B cell (primary cell): ENCODE results near the gene OGG1. TPM values are rescaled to one million over a fixed set of nuclear protein-coding genes. Genes with fewer than 3 reads are reported as not detected.
A peak's percentile ranks its signal among the peaks of the same experiment; 100 is the strongest.

Source experiments
- ATAC-seq: fragments of 200-7000 bp; cut with Tn5 transposase; one replicate; pipeline ENCODE4 v1.10.0; 2021; ENCODE audit warnings: low read depth, mild to moderate bottlenecking, moderate number of reproducible peaks, moderate library complexity
- CTCF ChIA-PET: fragments of 350-600 bp; sonication (Branson Sonifier 250); formaldehyde crosslinking; loops from one replicate; lab custom pipeline; 2021; ENCODE audit warnings: antibody characterized with exemption, inconsistent platforms; lab: Charles Lee
- POLR2A ChIA-PET: fragments of 350-600 bp; sonication (Branson Sonifier 250); formaldehyde crosslinking; loops from one replicate; lab custom pipeline; 2021; ENCODE audit warnings: antibody characterized with exemption; lab: Charles Lee
- DNase-seq: peaks from one replicate; pipeline ENCODE4 v3.0.0; 2013
- H2AFZ ChIP-seq: 2 replicates; pipeline ENCODE4 v1.6.1; 2012; ENCODE audit warnings: mild to moderate bottlenecking, low read depth, low read length; ENCODE audit not compliant: insufficient read depth, poor library complexity, severe bottlenecking
- H3K27ac ChIP-seq, 2 donors: 1 replicate in 1 of 2; 2 replicates in 1 of 2; pipeline ENCODE4 v1.5.1; 2012 to 2013; ENCODE audit warnings: low read length in 2 of 2, mild to moderate bottlenecking in 2 of 2, moderate library complexity in 1 of 2
- H3K27me3 ChIP-seq, 4 experiments: fragments of 200-600 bp in 1 of 4; sonication (generic) in 1 of 4; replicated peaks in 1 of 4; 1 replicate in 2 of 4; 2 replicates in 2 of 4; pipeline versions ENCODE4 v1.6.1 to v1.7.0; 2013 to 2016; ENCODE audit warnings: low read length in 3 of 4, mild to moderate bottlenecking in 2 of 4, mixed read lengths in 1 of 4, moderate library complexity in 1 of 4; ENCODE audit not compliant: insufficient read depth in 4 of 4, control insufficient read depth in 3 of 4; ENCODE audit errors: control extremely low read depth in 1 of 4
- H3K36me3 ChIP-seq, 2 experiments: replicated peaks in 1 of 2; 1 replicate in 1 of 2; 2 replicates in 1 of 2; pipeline versions ENCODE4 v1.6.1 to v1.7.1; 2013; ENCODE audit warnings: low read length in 1 of 2; ENCODE audit not compliant: insufficient read depth in 2 of 2, control insufficient read depth in 1 of 2; ENCODE audit errors: control extremely low read depth in 1 of 2, extremely low read depth in 1 of 2
- H3K4me1 ChIP-seq, 2 donors: fragments of 200-600 bp in 1 of 2; sonication (generic) in 1 of 2; 1 replicate in 1 of 2; 2 replicates in 1 of 2; pipeline versions ENCODE4 v1.5.1 to v1.6.1; 2013 to 2017; ENCODE audit warnings: low read length in 2 of 2; ENCODE audit not compliant: control insufficient read depth in 2 of 2, insufficient read depth in 2 of 2
- H3K4me2 ChIP-seq: replicated peaks from 2 replicates; pipeline ENCODE3; 2012; ENCODE audit warnings: mild to moderate bottlenecking, low read depth, low read length; ENCODE audit not compliant: poor library complexity, severe bottlenecking
- H3K4me3 ChIP-seq, 5 experiments: fragments of 200-600 bp in 1 of 5; sonication (generic) in 1 of 5; 1 replicate in 3 of 5; 2 replicates in 2 of 5; pipeline versions ENCODE4 v1.5.1 to v1.7.0; 2011 to 2016; ENCODE audit warnings: low read length in 4 of 5, mild to moderate bottlenecking in 4 of 5, low read depth in 2 of 5, control low read depth in 1 of 5, moderate library complexity in 1 of 5; ENCODE audit not compliant: insufficient read depth in 1 of 5; ENCODE audit errors: control extremely low read depth in 1 of 5, extremely low read depth in 1 of 5
- H3K79me2 ChIP-seq: fragments of 200-600 bp; sonication (generic); one replicate; pipeline ENCODE4 v1.6.0; 2016; ENCODE audit warnings: low read length; ENCODE audit not compliant: control insufficient read depth, insufficient read depth
- H3K9ac ChIP-seq: fragments of 200-600 bp; sonication (generic); 2 replicates; pipeline ENCODE4 v1.6.1; 2017; ENCODE audit warnings: mild to moderate bottlenecking, low read length, moderate library complexity
- H3K9me3 ChIP-seq, 3 donors: one replicate each; pipeline versions ENCODE4 v1.6.1 to v1.7.1; 2013; ENCODE audit warnings: low read length in 2 of 3; ENCODE audit not compliant: control insufficient read depth in 2 of 3, insufficient read depth in 1 of 3; ENCODE audit errors: control extremely low read depth in 1 of 3
- H4K20me1 ChIP-seq: 2 replicates; pipeline ENCODE4 v1.6.0; 2012; ENCODE audit warnings: mild to moderate bottlenecking, low read length; ENCODE audit not compliant: insufficient read depth, control insufficient read depth, poor library complexity, severe bottlenecking
- H3K27ac Mint-ChIP-seq: one replicate; pipeline ENCODE4 v1.8.0; 2021; ENCODE audit warnings: mixed read lengths
- H3K27me3 Mint-ChIP-seq: one replicate; pipeline ENCODE4 v1.8.0; 2021; ENCODE audit warnings: mixed read lengths
- H3K4me1 Mint-ChIP-seq: one replicate; pipeline ENCODE4 v1.8.0; 2021; ENCODE audit warnings: mixed read lengths
- H3K4me3 Mint-ChIP-seq: one replicate; pipeline ENCODE4 v1.8.0; 2021; ENCODE audit warnings: mixed read lengths
- H3K9me3 Mint-ChIP-seq: one replicate; pipeline ENCODE4 v1.8.0; 2022; ENCODE audit warnings: mixed read lengths; ENCODE audit not compliant: insufficient read depth
- CTCF ChIP-seq: fragments of 200-600 bp; IDR thresholded peaks from one replicate; pipeline ENCODE4 v1.8.0; 2022; ENCODE audit warnings: antibody characterized with exemption, mild to moderate bottlenecking
- EZH2 ChIP-seq: IDR thresholded peaks from 2 replicates; pipeline ENCODE4 v1.6.1; 2012; ENCODE audit warnings: borderline replicate concordance, low read depth, mild to moderate bottlenecking, moderate library complexity, low read length; ENCODE audit not compliant: insufficient read depth, poor library complexity, severe bottlenecking
- WGBS: methylation state at CpG from one replicate; pipeline ENCODE4 v1.1.5; 2013; ENCODE audit warnings: missing lambda C conversion rate; ENCODE audit not compliant: insufficient coverage; 5-methylcytosine and 5-hydroxymethylcytosine counted together
- intact Hi-C: fragments of 100-400 bp; cut with micrococcal nuclease; formaldehyde crosslinking; loops from one replicate; pipeline ENCODE4 v1.10.0; 2022
- polyA plus RNA-seq: library from polyadenylated mRNA; depleted of rRNA; stranded (reverse); fragments of >200 nt; gene quantifications from 2 replicates; pipeline ENCODE4 v1.2.3, GENCODE V29; 2012
- total RNA-seq, 2 donors: library from RNA; stranded (reverse); fragments of 120-200 nt in 1 of 2; gene quantifications; 1 replicate in 1 of 2; 2 replicates in 1 of 2; pipeline versions ENCODE4 v1.2.3 to v1.2.4, GENCODE V29; 2013 to 2022

The OGG1 gene
- total and polyA plus RNA-seq, 2 donors (not counting 1 experiment from before 2014, with no cell fraction given) = 45.6 to 81.6 TPM

- Histone ChIP-seq H4K20me1 (peaks cover 44% of the 10 kb centered on the region), H3K9ac (peak overlapping the region; percentile 98), H3K9me3 (no peaks in the 10 kb centered on the region), H3K4me1 (peaks cover 52 to 65% of the 10 kb centered on the region in 2 donors), H3K4me3 (peak overlapping the region; percentile 78 to 99 (median 94)), H3K27ac (peak overlapping the region; percentile 93 to 99), H3K36me3 (peaks cover 15 to 39% of the 10 kb centered on the region in 2 experiments), H3K79me2 (peaks cover 76% of the 10 kb centered on the region), H2AFZ (peak overlapping the region; percentile 96), H3K4me2 (peak overlapping the region; percentile 98), H3K27me3 (no peaks in the 10 kb centered on the region)
- no peaks in the 10 kb centered on the region for H3K27me3 Mint-ChIP-seq
- H3K9me3 Mint-ChIP-seq = no peaks in the 10 kb centered on the region
- peak overlapping the region; percentile 100 for H3K27ac Mint-ChIP-seq
- TF ChIP-seq EZH2 = no peak
- TF ChIP-seq CTCF = no peak
- no peak for ATAC-seq
- ChIA-PET POLR2A (interaction anchor here (0.5 to 1.6 kb wide), 20 partner anchors 11 to 528 kb away, joined by 3 to 39 read pairs (median 5); partner anchors contain the start of genes BRPF1, CRELD1, EMC3 and FANCD2), CTCF (interaction anchor here (0.7 to 2.0 kb wide), 14 partner anchors 12 to 945 kb away, joined by 3 to 17 read pairs (median 4); partner anchors contain the start of genes OGG1 and TTLL3)
- WGBS = 2% methylated on average over 21 of the region's 23 CpGs
- intact Hi-C loops = loop anchor here (1.0 to 2.0 kb wide), 4 partner anchors 97 to 455 kb away; partner anchors contain the start of genes CRELD1, JAGN1, SETD5 and TATDN2
- H3K4me1 Mint-ChIP-seq = peaks cover 62% of the 10 kb centered on the region
- H3K4me3 Mint-ChIP-seq = peak overlapping the region; percentile 99
- no peak for DNase-seq
Measured at GRCh38 chr3:9793161-9793781, 43.5 kb downstream of the OGG1 start.

- Mint-ChIP-seq H3K4me1 (peaks cover 61% of the 10 kb centered on the region), H3K9me3 (no peaks in the 10 kb centered on the region), H3K4me3 (peak overlapping the region; percentile 99), H3K27me3 (no peaks in the 10 kb centered on the region), H3K27ac (peak overlapping the region; percentile 100)
- TF ChIP-seq CTCF (no peak), EZH2 (no peak)
- H4K20me1 ChIP-seq = peaks cover 53% of the 10 kb centered on the region
- H3K9ac ChIP-seq = peak overlapping the region; percentile 0
- CTCF ChIA-PET = interaction anchor here (1.4 to 2.0 kb wide), 3 partner anchors 13 to 152 kb away, joined by 5 read pairs; no protein-coding TSS in a partner anchor
- H3K4me3 ChIP-seq = peak overlapping the region in 2 of 5 experiments; percentile 7 to 97
- WGBS = 89% methylated on average over 10 of the region's 11 CpGs
- no peaks in the 10 kb centered on the region for H3K27me3 ChIP-seq
- intact Hi-C loops = no loop called here
- ATAC-seq (no peak), DNase-seq (no peak)
- peaks cover 87% of the 10 kb centered on the region for H3K79me2 ChIP-seq
- peak overlapping the region; percentile 93 to 99 for H3K27ac ChIP-seq
- peaks cover 16 to 43% of the 10 kb centered on the region in 2 experiments for H3K36me3 ChIP-seq
- no peaks in the 10 kb centered on the region for H3K9me3 ChIP-seq
- no peak overlapping the region for H2AFZ ChIP-seq
- POLR2A ChIA-PET = interaction anchor here (1.3 kb wide), 2 partner anchors 11 to 50 kb away, joined by 3 to 4 read pairs; partner anchors contain the start of gene RPUSD3
- peaks cover 52 to 65% of the 10 kb centered on the region in 2 donors for H3K4me1 ChIP-seq
- peak overlapping the region; percentile 98 for H3K4me2 ChIP-seq
Measured at GRCh38 chr3:9794400-9794799, 44.6 kb downstream of the OGG1 start.
